A673 (cell line): ENCODE data around the gene SCYL1. TPM values are rescaled to one million over a fixed set of nuclear protein-coding genes. Genes with fewer than 3 reads are reported as not detected.

Source experiments
- BruUV-seq: library from RNA; stranded (reverse); fragments of 400-500 nt; replicated peaks from 2 replicates; lab custom pipeline; 2021; lab: Mats Ljungman, UMichigan
- CTCF ChIA-PET: fragments of 300-600 bp; sonication (Branson Sonifier 250); formaldehyde crosslinking; loops from one replicate; lab custom pipeline; 2022; ENCODE audit warnings: antibody characterized with exemption; lab: Charles Lee
- POLR2A ChIA-PET: fragments of 300-600 bp; sonication (Branson Sonifier 250); formaldehyde crosslinking; loops from one replicate; lab custom pipeline; 2022; ENCODE audit warnings: antibody characterized with exemption; ENCODE audit not compliant: low non-redundant PET; lab: Charles Lee
- DNase-seq: peaks from one replicate; pipeline ENCODE4 v3.0.0-alpha.2; 2015; ENCODE audit warnings: low spot score
- H3K27ac ChIP-seq: fragments of 200-600 bp; sonication (generic); 2 replicates; pipeline ENCODE4 v1.5.1; 2016; ENCODE audit warnings: mixed run types, low read depth, mild to moderate bottlenecking, mixed read lengths, antibody characterized with exemption, low read length; ENCODE audit not compliant: poor library complexity, severe bottlenecking
- H3K27me3 ChIP-seq: fragments of 200-600 bp; sonication (generic); replicated peaks from 2 replicates; pipeline ENCODE4 v1.6.1; 2017; ENCODE audit warnings: mixed run types, low read depth, mild to moderate bottlenecking, mixed read lengths, antibody characterized with exemption, low read length; ENCODE audit not compliant: insufficient read depth, poor library complexity
- H3K36me3 ChIP-seq: fragments of 200-600 bp; sonication (generic); 2 replicates; pipeline ENCODE4 v1.6.1; 2016; ENCODE audit warnings: mixed run types, mild to moderate bottlenecking, mixed read lengths, antibody characterized with exemption, low read length; ENCODE audit not compliant: insufficient read depth, poor library complexity, severe bottlenecking
- H3K4me1 ChIP-seq: fragments of 200-600 bp; sonication (generic); 2 replicates; pipeline ENCODE4 v1.6.1; 2017; ENCODE audit warnings: mixed run types, mild to moderate bottlenecking, mixed read lengths, antibody characterized with exemption, low read length; ENCODE audit not compliant: insufficient read depth, poor library complexity, severe bottlenecking
- H3K4me3 ChIP-seq: fragments of 200-600 bp; sonication (generic); 2 replicates; pipeline ENCODE4 v1.5.1; 2016; ENCODE audit warnings: low read depth, mixed run types, mild to moderate bottlenecking, mixed read lengths, low read length; ENCODE audit not compliant: poor library complexity, severe bottlenecking
- H3K9me3 ChIP-seq: fragments of 200-600 bp; sonication (generic); 2 replicates; pipeline ENCODE4 v1.6.1; 2016; ENCODE audit warnings: mixed run types, low read depth, mild to moderate bottlenecking, mixed read lengths, antibody characterized with exemption, low read length; ENCODE audit not compliant: poor library complexity, severe bottlenecking
- EZH2 ChIP-seq: fragments of 200-600 bp; sonication (generic); IDR thresholded peaks from 2 replicates; pipeline ENCODE4 v1.6.1; 2017; ENCODE audit warnings: borderline replicate concordance, low read depth, mild to moderate bottlenecking, mixed read lengths, antibody characterized with exemption, low read length; ENCODE audit not compliant: poor library complexity, severe bottlenecking
- intact Hi-C: fragments of 100-400 bp; cut with micrococcal nuclease; formaldehyde crosslinking; loops from one replicate; pipeline ENCODE4 v1.10.0; 2022; ENCODE audit not compliant: unreplicated experiment
- total RNA-seq: library from RNA; stranded (reverse); gene quantifications from 2 replicates; pipeline ENCODE4 v1.2.3, GENCODE V29; 2021
- TF ChIP-seq, protein P1 (sequence below): fragments of 300-800, 200-600 bp; sonication (generic); conservative IDR thresholded peaks from 2 replicates; pipeline ENCODE4 v1.5.1; 2017; ENCODE audit warnings: low read depth, mild to moderate bottlenecking, antibody characterized with exemption, low read length, moderate library complexity, mixed read lengths

SCYL1 gene
- total RNA-seq, 1 experiment from 2014 or later: 90.6 TPM

DNA sequence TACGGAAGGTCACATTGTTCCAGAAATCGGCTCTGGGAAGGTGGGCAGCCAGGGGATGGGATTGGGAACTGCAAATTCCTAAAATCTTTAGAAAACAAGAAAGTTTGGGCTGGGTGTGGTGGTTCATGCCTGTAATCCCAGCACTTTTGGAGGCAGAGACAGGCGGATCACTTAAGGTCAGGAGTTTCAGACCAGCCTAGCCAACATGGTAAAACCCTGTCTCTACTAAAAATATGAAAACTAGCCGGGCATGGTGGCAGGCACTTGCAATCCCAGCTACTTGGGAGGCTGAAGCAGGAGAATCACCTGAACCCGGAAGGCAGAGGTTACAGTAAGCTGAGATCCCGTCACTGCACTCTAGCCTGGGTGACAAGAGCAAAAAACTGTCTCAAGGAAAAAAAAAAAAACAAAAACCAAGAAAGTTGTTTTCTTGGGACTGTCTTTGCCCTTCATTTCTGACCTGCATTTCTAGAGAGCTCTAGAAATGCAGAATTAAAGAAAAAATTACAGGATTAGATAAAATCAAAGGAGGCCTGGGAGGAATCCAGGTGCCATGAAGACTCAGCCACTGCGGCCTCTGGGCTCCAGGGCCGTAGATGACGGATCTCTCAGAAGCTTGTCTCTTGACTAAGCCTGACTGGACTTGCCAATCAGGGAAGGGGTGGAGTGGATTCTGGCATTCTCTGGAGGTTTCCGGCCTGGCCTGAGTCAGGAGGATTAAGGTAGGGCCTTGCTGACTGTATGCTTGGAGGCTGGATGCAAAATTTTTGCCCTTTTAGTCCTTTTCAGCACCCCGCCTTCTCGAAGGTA lies 31.3 kb upstream of the SCYL1 start:
- no peak overlapping the region for H3K4me3 ChIP-seq
- TF ChIP-seq, protein P1, sequence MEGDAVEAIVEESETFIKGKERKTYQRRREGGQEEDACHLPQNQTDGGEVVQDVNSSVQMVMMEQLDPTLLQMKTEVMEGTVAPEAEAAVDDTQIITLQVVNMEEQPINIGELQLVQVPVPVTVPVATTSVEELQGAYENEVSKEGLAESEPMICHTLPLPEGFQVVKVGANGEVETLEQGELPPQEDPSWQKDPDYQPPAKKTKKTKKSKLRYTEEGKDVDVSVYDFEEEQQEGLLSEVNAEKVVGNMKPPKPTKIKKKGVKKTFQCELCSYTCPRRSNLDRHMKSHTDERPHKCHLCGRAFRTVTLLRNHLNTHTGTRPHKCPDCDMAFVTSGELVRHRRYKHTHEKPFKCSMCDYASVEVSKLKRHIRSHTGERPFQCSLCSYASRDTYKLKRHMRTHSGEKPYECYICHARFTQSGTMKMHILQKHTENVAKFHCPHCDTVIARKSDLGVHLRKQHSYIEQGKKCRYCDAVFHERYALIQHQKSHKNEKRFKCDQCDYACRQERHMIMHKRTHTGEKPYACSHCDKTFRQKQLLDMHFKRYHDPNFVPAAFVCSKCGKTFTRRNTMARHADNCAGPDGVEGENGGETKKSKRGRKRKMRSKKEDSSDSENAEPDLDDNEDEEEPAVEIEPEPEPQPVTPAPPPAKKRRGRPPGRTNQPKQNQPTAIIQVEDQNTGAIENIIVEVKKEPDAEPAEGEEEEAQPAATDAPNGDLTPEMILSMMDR: no peak
- TF ChIP-seq EZH2: no peak
- H3K27me3 ChIP-seq: no peaks in the 10 kb centered on the region
- no peaks in the 10 kb centered on the region for H3K36me3 ChIP-seq
- peak overlapping the region; percentile 90 for H3K27ac ChIP-seq
- POLR2A ChIA-PET: interaction anchor here (2.9 kb wide), 1 partner anchor 12 kb away, joined by 17 read pairs; no protein-coding TSS in a partner anchor
- no peak for DNase-seq
- intact Hi-C loops: no loop called here
- BruUV-seq: no TSS peak
- H3K9me3 ChIP-seq: no peaks in the 10 kb centered on the region
- CTCF ChIA-PET: interaction anchor here (0.6 kb wide), 2 partner anchors 113 to 270 kb away, joined by 4 read pairs; no protein-coding TSS in a partner anchor
- H3K4me1 ChIP-seq: peaks cover 80% of the 10 kb centered on the region

DNA sequence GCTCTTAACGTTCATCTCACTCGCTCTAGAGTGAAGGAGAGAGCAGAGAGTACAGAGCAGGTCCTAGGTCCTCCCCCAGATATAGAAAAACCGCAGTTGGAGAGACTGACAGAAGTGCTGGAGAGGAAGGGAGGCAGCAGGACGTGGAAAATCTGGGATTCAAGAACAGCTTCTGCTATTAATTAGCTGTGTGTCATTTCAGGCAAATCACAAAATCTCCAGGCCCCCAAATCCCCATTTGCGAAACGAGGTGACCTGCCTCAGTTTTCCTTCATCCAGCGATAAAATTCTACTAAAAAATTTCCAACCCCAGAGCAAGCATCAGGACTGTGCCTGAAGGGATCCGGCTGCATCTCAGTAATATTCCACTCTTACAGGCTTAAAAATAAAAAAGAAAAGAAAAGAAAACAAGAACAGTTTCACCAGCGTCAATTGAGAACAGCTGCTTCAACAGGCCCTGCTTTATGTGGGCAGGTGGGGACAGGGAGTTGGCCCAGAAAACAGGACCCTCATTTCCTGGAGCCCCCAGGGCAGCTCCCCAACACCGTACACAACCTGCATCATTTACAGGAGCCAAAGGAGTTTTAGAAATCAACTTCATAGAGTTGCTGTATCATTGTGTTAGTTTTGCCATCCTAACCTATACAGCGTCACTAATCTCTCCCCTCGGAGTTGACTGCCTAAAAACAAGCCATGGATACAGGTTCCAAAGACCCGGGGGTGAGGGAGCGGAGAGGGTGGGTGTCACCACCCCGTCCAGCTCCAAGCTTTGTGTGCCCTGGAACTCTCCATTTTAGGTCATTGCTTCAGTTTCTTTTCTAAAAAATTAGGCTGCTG lies 28.4 kb upstream of the SCYL1 start:
- CTCF ChIA-PET: interaction anchor here (0.9 to 1.3 kb wide), 3 partner anchors 76 to 80 kb away, joined by 3 to 4 read pairs (median 3); no protein-coding TSS in a partner anchor
- TF ChIP-seq EZH2: no peak
- TF ChIP-seq, protein P1: no peak
- intact Hi-C loops: loop anchor here (2.0 kb wide), 1 partner anchor 76 kb away; no protein-coding TSS in a partner anchor
- peaks cover 20% of the 10 kb centered on the region for H3K36me3 ChIP-seq
- POLR2A ChIA-PET: interaction anchor here (0.6 to 2.6 kb wide), 7 partner anchors 8 to 81 kb away, joined by 3 to 26 read pairs (median 5); partner anchors contain the start of gene NEAT1
- H3K27ac ChIP-seq: peak overlapping the region; percentile 90
- H3K27me3 ChIP-seq: no peaks in the 10 kb centered on the region
- peak; percentile 56 for DNase-seq
- H3K4me1 ChIP-seq: peaks cover 52% of the 10 kb centered on the region
- H3K9me3 ChIP-seq: no peaks in the 10 kb centered on the region
- TSS peak; percentile 90 for BruUV-seq
- H3K4me3 ChIP-seq: peak overlapping the region; percentile 38
